HepG2 (cell line): ENCODE measurements around the gene SPTBN4. TPM values are rescaled to one million over a fixed set of nuclear protein-coding genes. Genes with fewer than 3 reads are reported as not detected.

Experiments
- AGO1 ChIP-seq: fragments of 200-400 bp; formaldehyde crosslinking; IDR thresholded peaks from 2 replicates; pipeline ENCODE4 v1.6.1; 2017; ENCODE audit warnings: mild to moderate bottlenecking, low read depth, low read length, moderate library complexity; ENCODE audit not compliant: poor library complexity, severe bottlenecking
- DR1 ChIP-seq: sonication (generic); formaldehyde crosslinking; IDR thresholded peaks from 2 replicates; pipeline ENCODE4 v1.8.0; 2021; ENCODE audit warnings: mild to moderate bottlenecking, missing genetic modification reagents, inconsistent platforms
- GABPB1 ChIP-seq: IDR thresholded peaks from 2 replicates; pipeline ENCODE4 v1.6.1; 2016; ENCODE audit warnings: mild to moderate bottlenecking, missing genetic modification reagents, moderate library complexity, missing compliant biosample characterization
- KMT2B ChIP-seq: IDR thresholded peaks from 2 replicates; pipeline ENCODE4 v1.6.1; 2016; ENCODE audit warnings: missing genetic modification reagents, missing compliant biosample characterization
- MTA1 ChIP-seq: sonication (generic); formaldehyde crosslinking; IDR thresholded peaks from 2 replicates; pipeline ENCODE4 v1.4.0; 2020; ENCODE audit warnings: missing genetic modification reagents, mild to moderate bottlenecking, borderline replicate concordance
- MXD1 ChIP-seq: sonication (generic); formaldehyde crosslinking; IDR thresholded peaks from 2 replicates; pipeline ENCODE4 v1.4.0; 2020; ENCODE audit warnings: mild to moderate bottlenecking, missing genetic modification reagents
- MYPOP ChIP-seq: sonication (generic); formaldehyde crosslinking; IDR thresholded peaks from 2 replicates; pipeline ENCODE4 v1.8.1; 2023; ENCODE audit warnings: mild to moderate bottlenecking, moderate library complexity, missing genetic modification reagents
- PBX2 ChIP-seq: IDR thresholded peaks from 2 replicates; pipeline ENCODE4 v1.6.1; 2016; ENCODE audit warnings: control low read depth
- ZBTB40 ChIP-seq, 2 experiments: fragments of 450-650 bp in 1 of 2; sonication (generic) in 1 of 2; formaldehyde crosslinking in 1 of 2; IDR thresholded peaks; 2 replicates each; pipeline versions ENCODE4 v1.6.1 to v1.8.0; 2016 to 2022; ENCODE audit warnings: antibody characterized with exemption in 1 of 2, mild to moderate bottlenecking in 1 of 2, missing genetic modification reagents in 1 of 2
- ZNF274 ChIP-seq: sonication (generic); formaldehyde crosslinking; IDR thresholded peaks from 2 replicates; pipeline ENCODE4 v1.5.1; 2020; ENCODE audit warnings: mild to moderate bottlenecking, missing genetic modification reagents
- ZNF292 ChIP-seq: sonication (generic); formaldehyde crosslinking; IDR thresholded peaks from 2 replicates; pipeline ENCODE4 v1.8.1; 2022; ENCODE audit warnings: mild to moderate bottlenecking, low read depth, missing genetic modification reagents, borderline replicate concordance
- ZNF773 ChIP-seq: sonication (generic); formaldehyde crosslinking; IDR thresholded peaks from 2 replicates; pipeline ENCODE4 v1.4.0; 2020; ENCODE audit warnings: missing genetic modification reagents, borderline replicate concordance
- ZNF776 ChIP-seq: sonication (generic); formaldehyde crosslinking; IDR thresholded peaks from 2 replicates; pipeline ENCODE4 v1.4.0; 2020; ENCODE audit warnings: mild to moderate bottlenecking, missing genetic modification reagents
- ZNF777 ChIP-seq: sonication (generic); formaldehyde crosslinking; IDR thresholded peaks from 2 replicates; pipeline ENCODE4 v1.4.0; 2020; ENCODE audit warnings: missing genetic modification reagents
- polyA plus RNA-seq, 8 experiments: library from polyadenylated mRNA; depleted of rRNA in 3 of 8; stranded (reverse) in 7 of 8; unstranded in 1 of 8; fragments of >200 nt; fragmentation: Illumina TruSeq in 4 of 8; extraction: Trizol in 4 of 8; gene quantifications; 2 replicates each; pipeline versions ENCODE4 v1.2.1 to v1.2.3, GENCODE V29; 2011 to 2016; ENCODE audit warnings: low read depth in 4 of 8, missing spikeins in 1 of 8, mixed read lengths in 1 of 8; ENCODE audit not compliant: insufficient read depth in 1 of 8
- total RNA-seq, 5 experiments: library from RNA; depleted of rRNA; stranded (reverse); fragments of >200 nt; fragmentation: Illumina TruSeq; extraction: Trizol; gene quantifications; 2 replicates each; pipeline ENCODE4 v1.2.3, GENCODE V29; 2016; ENCODE audit warnings: low read depth in 1 of 5

The SPTBN4 gene
- total and polyA plus RNA-seq, 2 of the 13 experiments (the other 11 are each of a cell fraction or from before 2014, with no cell fraction given), result 0.11 TPM

- TF ChIP-seq ZBTB40 (IDR thresholded peaks at IDR 0.05) (no peak), ZBTB40 (CRISPR knock-in tag; IDR thresholded peaks at IDR 0.05) (peak; percentile 43; the same call in 1 of the 2 replicates), ZNF777 (CRISPR knock-in tag) (0 out of 2 replicates have a peak, but pooled peaks have one; percentile 18), GABPB1 (CRISPR knock-in tag) (peak; percentile 68), MYPOP (CRISPR knock-in tag) (0 out of 2 replicates have a peak, but pooled peaks have one; percentile 62), AGO1 (no peak), MTA1 (CRISPR knock-in tag) (peak; percentile 83; the same call in 1 of the 2 replicates), KMT2B (CRISPR knock-in tag) (peak; percentile 35; the same call in 1 of the 2 replicates), ZNF773 (CRISPR knock-in tag) (0 out of 2 replicates have a peak, but pooled peaks have one; percentile 50), PBX2 (CRISPR knock-in tag) (peak; percentile 72), ZNF274 (CRISPR knock-in tag) (peak; percentile 65; the same call in 1 of the 2 replicates), ZNF776 (0 out of 2 replicates have a peak, but pooled peaks have one; percentile 47), DR1 (CRISPR knock-in tag) (peak; percentile 70; the same call in 1 of the 2 replicates), ZNF292 (peak; percentile 63; the same call in 1 of the 2 replicates), MXD1 (CRISPR knock-in tag) (peak; percentile 63; the same call in 1 of the 2 replicates)
Measured at GRCh38 chr19:40465557-40466218, 1.1 kb upstream of the SPTBN4 start, which contains the start of gene BLVRB (continued).
